Esophagus muscularis mucosa (tissue), 4 donors: ENCODE data around the gene NRP1. TPM values are rescaled to one million over a fixed set of nuclear protein-coding genes. Genes with fewer than 3 reads are reported as not detected.
A peak's percentile ranks its signal among the peaks of the same experiment; 100 is the strongest.

ENCODE experiments used
- DNase-seq: peaks from one replicate; pipeline ENCODE4 v3.0.0-alpha.2; 2017; ENCODE audit errors: extremely low spot score
- H3K27ac ChIP-seq, 4 donors: fragments of 200-600 bp; sonication (generic); replicated peaks in 1 of 4; 1 replicate in 3 of 4; 2 replicates in 1 of 4; pipeline ENCODE4 v1.5.1; 2016 to 2019; ENCODE audit warnings: mild to moderate bottlenecking in 1 of 4
- H3K27me3 ChIP-seq, 4 donors: fragments of 200-600 bp; sonication (generic); one replicate each; pipeline versions ENCODE4 v1.5.1 to v1.6.0; 2016 to 2019
- H3K36me3 ChIP-seq, 4 donors: fragments of 200-600 bp; sonication (generic); one replicate each; pipeline ENCODE4 v1.5.1; 2016 to 2019
- H3K4me1 ChIP-seq, 4 donors: fragments of 200-600 bp; sonication (generic); one replicate each; pipeline ENCODE4 v1.5.1; 2016 to 2019
- H3K4me3 ChIP-seq, 4 donors: fragments of 200-600 bp; sonication (generic); 1 replicate in 2 of 4; 2 replicates in 2 of 4; pipeline ENCODE4 v1.5.1; 2016 to 2019; ENCODE audit warnings: mild to moderate bottlenecking in 4 of 4, moderate library complexity in 1 of 4
- H3K9me3 ChIP-seq, 4 donors: fragments of 200-600 bp; sonication (generic); 1 replicate in 3 of 4; 2 replicates in 1 of 4; pipeline ENCODE4 v1.5.1; 2016 to 2019
- CTCF ChIP-seq, 3 experiments: fragments of 200-600 bp in 2 of 3; fragments of 450-650 bp in 1 of 3; sonication (generic) in 2 of 3; IDR thresholded peaks; one replicate each; pipeline ENCODE4 v1.5.1; 2017 to 2019; ENCODE audit warnings: antibody characterized with exemption in 3 of 3, mild to moderate bottlenecking in 2 of 3, moderate library complexity in 1 of 3
- EP300 ChIP-seq: sonication (generic); formaldehyde crosslinking; IDR thresholded peaks from one replicate; pipeline ENCODE4 v1.6.1; 2017; ENCODE audit warnings: antibody characterized with exemption
- POLR2A ChIP-seq: fragments of 450-650 bp; IDR thresholded peaks from one replicate; pipeline ENCODE4 v1.6.1; 2017; ENCODE audit warnings: antibody characterized with exemption, moderate library complexity, mild to moderate bottlenecking, low read depth
- POLR2AphosphoS5 ChIP-seq, 2 donors: sonication (generic); formaldehyde crosslinking; IDR thresholded peaks; one replicate each; pipeline ENCODE4 v1.6.1; 2017; ENCODE audit warnings: antibody characterized with exemption in 2 of 2
- WGBS: methylation state at CpG from one replicate; pipeline ENCODE4 v1.1.5; 2018; 5-methylcytosine and 5-hydroxymethylcytosine counted together
- intact Hi-C: fragments of 100-400 bp; cut with DNase I; formaldehyde crosslinking; loops from one replicate; pipeline ENCODE4 v1.15.1; 2023
- total RNA-seq, 4 donors: library from RNA; depleted of rRNA; stranded (reverse); fragments of >200 nt; gene quantifications; one replicate each; pipeline versions ENCODE4 v1.1.0 to v1.2.1, GENCODE V29; 2016

The NRP1 gene
- total RNA-seq, 4 donors from 2014 or later = 36.5 to 64.4 (median 54.1) TPM

- H3K36me3 ChIP-seq = peaks cover 0 to 16% (median 0%) of the 10 kb centered on the region in 4 donors
- no peak overlapping the region for H3K27ac ChIP-seq
- 54% methylated on average over 6 of the region's 6 CpGs for WGBS
- no peaks in the 10 kb centered on the region for H3K27me3 ChIP-seq
- peaks cover 59 to 70% (median 64%) of the 10 kb centered on the region in 4 donors for H3K4me1 ChIP-seq
- H3K9me3 ChIP-seq = no peaks in the 10 kb centered on the region
- no peak for DNase-seq
- TF ChIP-seq EP300 = no peak
- no peak for TF ChIP-seq POLR2A
- TF ChIP-seq CTCF (IDR thresholded peaks at IDR 0.05) = no peak
- TF ChIP-seq POLR2AphosphoS5 (IDR thresholded peaks at IDR 0.05) = no peak
- no peak overlapping the region for H3K4me3 ChIP-seq
- intact Hi-C loops = no loop called here
These were observed 13.0 kb downstream of the NRP1 start for GRCh38 chr10:33321516-33321915.

- 94% methylated on average over 7 of the region's 7 CpGs for WGBS
- no peaks in the 10 kb centered on the region for H3K9me3 ChIP-seq
- intact Hi-C loops = no loop called here
- H3K4me1 ChIP-seq = peaks cover 59 to 70% (median 65%) of the 10 kb centered on the region in 4 donors
- no peak overlapping the region for H3K27ac ChIP-seq
- no peak for DNase-seq
- TF ChIP-seq POLR2A = no peak
- no peak for TF ChIP-seq POLR2AphosphoS5 (IDR thresholded peaks at IDR 0.05)
- no peak for TF ChIP-seq CTCF (IDR thresholded peaks at IDR 0.05)
- no peak for TF ChIP-seq EP300
- H3K27me3 ChIP-seq = no peaks in the 10 kb centered on the region
- H3K4me3 ChIP-seq = no peak overlapping the region
- H3K36me3 ChIP-seq = peaks cover 0 to 16% (median 0%) of the 10 kb centered on the region in 4 donors
These were observed 14.2 kb downstream of the NRP1 start for GRCh38 chr10:33320288-33320687.

GRCh38 chr10:33315891-33316290 is 18.6 kb downstream of the NRP1 start:
- Histone ChIP-seq H3K4me1 (peaks cover 53 to 72% (median 58%) of the 10 kb centered on the region in 4 donors), H3K9me3 (no peaks in the 10 kb centered on the region), H3K27me3 (no peaks in the 10 kb centered on the region), H3K36me3 (peaks cover 0 to 7% (median 0%) of the 10 kb centered on the region in 4 donors), H3K4me3 (no peak overlapping the region), H3K27ac (peak overlapping the region; percentile 56 to 64 (median 61))
- intact Hi-C loops = no loop called here
- no peak for DNase-seq
- TF ChIP-seq EP300 = no peak
- TF ChIP-seq CTCF (IDR thresholded peaks at IDR 0.05) = no peak
- no peak for TF ChIP-seq POLR2A
- no peak for TF ChIP-seq POLR2AphosphoS5 (IDR thresholded peaks at IDR 0.05)
- 75% methylated on average over 4 of the region's 4 CpGs for WGBS

GRCh38 chr10:33314811-33315561 is 19.5 kb downstream of the NRP1 start:
- 41% methylated on average over 5 of the region's 5 CpGs for WGBS
- peaks cover 53 to 67% (median 56%) of the 10 kb centered on the region in 4 donors for H3K4me1 ChIP-seq
- peak overlapping the region; percentile 56 to 64 (median 61) for H3K27ac ChIP-seq
- peaks cover 0 to 3% (median 0%) of the 10 kb centered on the region in 4 donors for H3K36me3 ChIP-seq
- no peak for TF ChIP-seq POLR2AphosphoS5 (IDR thresholded peaks at IDR 0.05)
- TF ChIP-seq EP300 = no peak
- TF ChIP-seq POLR2A = no peak
- TF ChIP-seq CTCF (IDR thresholded peaks at IDR 0.05) = no peak
- intact Hi-C loops = no loop called here
- no peak for DNase-seq
- H3K27me3 ChIP-seq = no peaks in the 10 kb centered on the region
- H3K4me3 ChIP-seq = no peak overlapping the region
- H3K9me3 ChIP-seq = no peaks in the 10 kb centered on the region
